NAMALWA (cell line): ENCODE results near the gene RNF114.
"Not testable (repeated sequence)": the region's sequence is repeated elsewhere in the genome, so short reads cannot be mapped to it uniquely, and the experiment has no call there.

ENCODE experiments used
- DNase-seq: peaks from one replicate; pipeline ENCODE4 v3.0.0-alpha.2; 2015; ENCODE audit warnings: low spot score

The RNF114 gene

DNA sequence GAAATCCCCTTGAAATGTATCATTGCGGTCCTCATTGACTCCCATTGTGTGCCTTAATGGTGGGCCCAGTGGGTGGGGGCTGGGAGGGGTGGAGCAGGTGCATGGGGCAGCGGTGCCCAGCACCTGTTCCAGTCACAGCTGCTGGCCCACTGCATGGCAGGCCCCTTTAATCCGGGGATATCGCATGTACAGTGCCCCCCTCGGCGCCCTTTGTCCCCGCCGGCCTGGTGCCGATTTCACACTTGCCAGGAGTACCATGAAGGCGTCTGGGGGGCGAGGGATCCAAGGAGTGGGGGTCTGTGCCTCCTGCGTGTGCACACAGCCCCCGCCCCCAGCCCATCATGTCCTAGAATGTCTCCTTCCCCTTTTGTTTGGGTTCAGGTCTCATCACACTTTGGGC, 49.4 kb downstream of the RNF114 start:
- DNase-seq, result no peak

DNA sequence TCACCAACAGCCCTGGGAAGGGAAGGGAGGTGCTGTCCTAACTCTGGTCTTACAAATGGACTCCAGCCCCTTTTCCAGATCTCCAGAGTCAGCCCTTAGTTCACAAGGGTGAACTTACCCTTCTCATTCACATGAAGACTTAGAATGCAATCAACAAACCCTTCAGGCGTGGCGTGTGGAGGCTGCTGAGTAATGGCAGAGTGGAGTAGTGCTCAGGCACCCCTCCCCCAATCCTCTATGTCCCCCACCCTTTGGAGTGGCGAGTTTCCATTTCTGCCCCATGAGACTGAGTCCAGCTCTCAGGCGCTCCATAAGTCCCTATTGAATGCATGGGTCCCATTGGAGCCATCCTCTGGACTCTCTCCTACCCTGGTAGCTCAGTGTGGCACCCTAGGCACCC, 49.9 kb downstream of the RNF114 start:
- no peak for DNase-seq

DNA sequence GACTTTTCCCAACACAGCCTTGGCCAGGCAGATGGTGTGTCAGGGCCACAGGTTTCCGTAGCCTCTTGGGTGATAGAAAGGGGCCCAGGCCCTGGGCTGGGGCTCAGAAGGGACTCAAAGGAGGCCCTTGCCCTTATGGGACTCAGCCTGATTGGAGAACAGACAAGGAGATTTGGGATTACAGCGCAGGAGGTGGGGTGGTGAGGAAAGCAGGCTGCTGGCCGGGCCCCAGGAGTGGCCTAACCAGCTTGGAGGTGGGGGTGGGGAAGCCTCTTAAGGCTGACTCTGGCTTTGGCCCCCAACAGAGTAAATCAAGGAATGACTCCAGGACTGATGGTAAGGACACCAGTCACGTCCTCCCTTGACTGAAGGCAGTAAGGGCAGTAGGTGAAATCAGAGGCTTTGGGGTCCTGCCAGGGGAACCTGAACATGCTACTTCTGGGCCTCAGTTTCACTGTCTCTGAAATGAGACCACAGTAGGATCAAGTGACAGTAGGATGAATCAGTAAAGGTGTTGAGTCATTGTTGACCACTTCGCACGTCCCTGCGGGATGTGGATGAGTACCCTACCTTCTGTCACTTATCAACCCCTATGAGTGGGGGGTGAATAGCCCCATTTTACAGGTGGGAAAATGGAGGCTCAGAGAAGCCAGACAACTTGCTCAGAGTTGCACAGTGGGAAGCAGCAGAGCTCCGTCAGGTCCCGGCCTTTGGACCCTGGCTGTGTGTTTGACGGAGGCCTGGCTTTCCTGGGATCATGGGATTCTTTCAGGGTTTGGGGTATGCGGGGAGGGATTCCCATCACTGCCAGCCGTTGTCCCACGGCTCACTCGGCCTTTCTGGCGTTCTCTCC, 51.0 kb downstream of the RNF114 start:
- DNase-seq, result no peak

- no peak for DNase-seq
These were observed 51.9 kb downstream of the RNF114 start for GRCh38 chr20:49987868-49988690.

DNA sequence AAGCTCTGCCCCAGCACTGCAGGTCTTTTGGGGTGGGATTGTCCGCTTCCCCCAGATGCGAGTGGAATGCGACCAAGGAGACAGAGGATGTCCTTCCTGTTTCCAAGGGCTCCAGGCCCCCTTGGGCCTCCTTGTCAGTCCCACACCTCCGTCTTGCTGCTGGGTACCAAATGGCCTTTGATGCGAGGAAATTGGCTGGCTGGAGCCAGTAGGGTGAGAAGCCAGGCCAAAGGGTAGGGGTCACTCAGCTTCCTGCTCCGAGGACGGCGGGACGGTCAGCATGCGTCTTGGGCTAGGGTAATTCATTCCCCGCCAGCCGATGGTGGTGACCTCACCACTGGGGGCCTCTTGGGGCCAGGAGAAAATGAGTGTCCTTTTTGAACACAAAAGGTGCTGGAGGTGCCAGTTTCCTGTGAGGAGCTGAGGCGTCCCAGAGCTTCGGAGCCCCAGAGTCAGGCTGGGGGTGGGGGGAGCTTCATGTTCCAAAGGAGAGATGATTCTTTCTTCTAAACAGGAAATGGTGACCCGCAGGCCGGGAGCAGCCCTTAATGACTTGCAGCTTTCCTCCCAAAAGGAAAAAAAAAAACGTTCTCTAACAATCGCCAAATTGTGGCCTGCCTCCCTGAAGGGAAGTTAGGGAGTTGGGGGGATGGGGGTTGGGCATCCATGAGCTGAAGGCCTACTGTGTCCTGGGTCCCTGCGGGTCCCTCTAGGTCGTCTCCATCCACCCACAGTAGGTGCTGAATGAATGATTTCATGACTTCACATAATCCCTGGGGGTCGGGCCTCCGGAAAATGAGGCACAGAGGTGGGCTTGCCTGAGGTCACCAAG, 53.3 kb downstream of the RNF114 start:
- DNase-seq, result no peak

GRCh38 chr20:49990271-49990720, 54.1 kb downstream of the RNF114 start:
- DNase-seq, result no peak

DNA sequence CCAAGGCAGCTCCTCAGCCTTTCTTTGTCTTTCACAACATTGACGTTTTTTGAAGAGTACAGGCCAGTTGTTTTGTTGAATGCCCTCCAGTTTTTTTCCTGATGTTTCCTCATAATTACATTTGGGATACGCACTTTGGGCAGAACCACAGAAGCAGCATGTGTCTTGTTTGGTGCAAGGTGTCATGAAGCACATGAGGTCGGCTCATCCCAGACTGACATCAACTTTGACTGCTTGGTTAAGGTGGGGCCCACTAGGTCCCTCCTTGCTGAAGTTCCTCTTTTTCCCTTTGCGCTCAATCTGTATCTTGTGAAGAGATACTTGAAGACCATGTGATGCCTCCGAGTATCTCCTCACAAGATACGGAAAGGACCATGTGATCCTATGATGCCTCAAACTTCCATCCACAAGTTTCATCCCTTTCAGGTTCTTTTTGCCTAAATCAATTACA, 57.1 kb downstream of the RNF114 start:
- peak; percentile 34 for DNase-seq

DNA sequence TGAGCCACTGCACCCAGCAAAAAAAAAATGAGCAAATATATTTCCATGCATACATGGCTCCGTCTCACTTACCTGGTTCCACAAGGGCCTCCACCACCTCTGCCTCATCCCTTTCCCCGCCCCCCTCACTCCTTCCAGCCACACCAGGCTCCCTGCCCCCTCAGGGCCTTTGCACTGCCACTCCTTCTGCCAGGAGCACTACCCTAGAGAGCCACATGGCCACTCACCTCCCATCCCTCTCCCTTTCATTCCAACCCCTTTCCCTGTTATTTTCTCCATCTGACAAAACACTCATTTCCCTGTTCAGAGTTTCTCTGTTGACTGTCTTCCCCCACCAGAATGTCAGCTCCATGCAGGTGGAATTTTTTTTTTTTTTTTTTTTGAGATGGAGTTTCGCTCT, 59.4 kb downstream of the RNF114 start:
- no peak for DNase-seq

DNA sequence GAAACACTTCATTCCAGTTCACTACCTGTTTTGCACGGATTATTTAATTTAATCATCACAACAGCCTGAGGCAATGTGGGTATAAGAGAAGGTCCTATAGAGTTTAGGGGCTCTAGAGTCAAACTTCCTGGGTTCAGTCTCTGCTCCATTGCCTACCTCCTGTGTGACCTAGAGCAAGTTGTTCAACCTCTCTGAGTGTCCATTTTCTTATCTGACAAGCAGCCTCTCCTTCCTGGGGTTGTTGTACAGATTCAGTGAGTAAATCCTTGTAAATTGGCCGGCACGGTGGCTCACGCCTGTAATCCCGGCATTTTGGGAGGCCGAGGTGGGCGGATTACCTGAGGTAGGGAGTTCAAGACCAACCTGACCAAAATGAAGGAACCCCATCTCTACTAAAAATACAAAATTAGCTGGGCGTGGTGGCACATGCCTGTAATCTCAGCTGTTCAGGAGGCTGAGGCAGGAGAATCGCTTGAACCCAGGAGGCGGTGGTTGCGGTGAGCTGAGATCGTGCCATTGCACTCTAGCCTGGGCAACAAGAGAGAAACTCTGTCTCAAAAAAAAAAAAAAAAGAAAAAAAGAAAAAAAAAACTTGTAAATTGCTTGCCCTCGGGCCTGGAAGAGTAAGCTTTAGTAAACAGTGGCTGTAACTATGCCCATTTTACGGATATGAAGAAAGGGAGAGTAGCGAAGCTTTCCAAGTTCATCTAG, 62.4 kb downstream of the RNF114 start:
- not testable (repeated sequence) for DNase-seq

DNA sequence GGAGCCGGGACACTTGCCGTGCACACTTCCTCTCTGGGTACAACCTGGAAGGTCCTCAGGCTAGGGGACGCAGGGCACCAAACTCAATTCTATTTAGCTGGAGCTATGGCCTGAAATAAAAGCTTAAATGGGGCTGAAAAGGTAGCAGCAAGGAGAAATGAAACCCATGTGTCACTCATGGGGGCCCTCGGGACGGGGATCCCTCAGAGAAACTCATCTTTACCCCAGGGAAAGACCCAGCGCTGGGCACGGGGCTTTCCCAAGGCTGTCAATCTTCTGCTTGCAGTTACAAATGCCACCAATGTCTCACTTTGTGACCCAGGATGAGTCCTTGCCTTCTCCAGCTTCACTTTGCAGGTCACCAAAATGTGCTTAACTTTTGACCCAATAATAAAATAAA, 63.1 kb downstream of the RNF114 start:
- peak; percentile 31 for DNase-seq

DNA sequence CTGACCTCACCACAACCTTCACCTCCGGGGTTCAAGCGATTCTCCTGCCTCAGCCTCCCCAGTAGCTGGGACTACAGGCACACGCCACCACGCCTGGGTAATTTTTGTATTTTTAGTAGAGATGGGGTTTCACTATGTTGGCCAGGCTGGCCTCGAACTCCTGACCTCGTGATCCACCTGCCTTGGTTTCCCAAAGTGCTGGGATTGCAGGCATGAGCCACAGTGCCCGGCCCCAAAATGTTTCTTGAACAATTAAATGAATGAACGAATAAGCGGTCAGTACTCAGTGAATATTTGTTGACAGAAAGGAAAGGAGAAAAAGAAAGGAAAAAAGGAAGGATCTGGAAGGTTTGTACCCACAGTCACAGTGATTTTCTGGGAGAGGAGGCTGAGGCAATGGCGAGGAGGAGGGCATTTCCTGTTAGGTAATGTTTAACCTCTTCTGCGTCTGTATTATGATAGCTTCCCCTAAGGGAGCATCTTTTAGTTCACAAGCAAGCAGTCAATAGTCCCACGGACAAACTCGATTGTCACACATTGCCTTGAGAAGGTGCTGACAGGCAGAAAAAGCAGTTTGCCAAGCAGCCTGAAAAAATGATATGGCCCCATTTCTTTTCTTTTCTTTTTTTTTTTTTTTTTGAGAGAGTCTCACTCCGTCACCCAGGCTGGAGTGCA, 64.5 kb downstream of the RNF114 start:
- not testable (repeated sequence) for DNase-seq

- DNase-seq, result no peak
These were observed 65.7 kb downstream of the RNF114 start for GRCh38 chr20:50001784-50002311.

GRCh38 chr20:50003253-50003656, 67.1 kb downstream of the RNF114 start:
- no peak for DNase-seq
